ENCODE measurements around the gene PRSS57. TPM values are rescaled to one million over a fixed set of nuclear protein-coding genes. Genes with fewer than 3 reads are reported as not detected.

The PRSS57 gene
- total and polyA plus RNA-seq, 2 of the 13 experiments (the other 11 are each of a cell fraction or from before 2014, with no cell fraction given) = 0.12 TPM; not detected in 1

GRCh38 chr19:720345-721160, 25.3 kb upstream of the PRSS57 start:
- ChIA-PET POLR2A (interaction anchor here (1.0 kb wide), 1 partner anchor 21 kb away, joined by 3 read pairs; no protein-coding TSS in a partner anchor), CTCF (ENCODE audit: low intra/inter-chr PET ratio, low total read pairs) (no interaction called here)
- ATAC-seq = peak; percentile 83
- TF ChIP-seq HNRNPUL1 (IDR thresholded peaks at IDR 0.05; ENCODE audit: low read depth, low read length) = no peak
- no peak for TF ChIP-seq ZSCAN22 (CRISPR knock-in tag; IDR thresholded peaks at IDR 0.05)
- no peak for TF ChIP-seq HDAC2 (CRISPR knock-in tag; IDR thresholded peaks at IDR 0.05)
- no peak for TF ChIP-seq THAP9 (CRISPR knock-in tag; IDR thresholded peaks at IDR 0.05; ENCODE audit: borderline replicate concordance)
- no peak for TF ChIP-seq ATAD3A (CRISPR knock-in tag; IDR thresholded peaks at IDR 0.05)
- TF ChIP-seq HHEX (CRISPR knock-in tag; IDR thresholded peaks at IDR 0.05) = no peak
- TF ChIP-seq ZBTB38 (CRISPR knock-in tag; IDR thresholded peaks at IDR 0.05) = peak; percentile 79; the same call in 1 of the 2 replicates
- no peak for TF ChIP-seq ATF5 (CRISPR knock-in tag; IDR thresholded peaks at IDR 0.05; ENCODE audit: low read depth)
- no peak for TF ChIP-seq MEF2D (CRISPR knock-in tag; IDR thresholded peaks at IDR 0.05)
- TF ChIP-seq ZNF720 (CRISPR knock-in tag; IDR thresholded peaks at IDR 0.05) = no peak
- no peak for TF ChIP-seq ZKSCAN1 (IDR thresholded peaks at IDR 0.05; ENCODE audit: low read length)
- TF ChIP-seq MZF1 (CRISPR knock-in tag; IDR thresholded peaks at IDR 0.05; ENCODE audit: borderline replicate concordance) = no peak
- no peak for TF ChIP-seq HCFC1 (IDR thresholded peaks at IDR 0.05; ENCODE audit: low read depth, low read length)
- TF ChIP-seq MTF2 (CRISPR knock-in tag; IDR thresholded peaks at IDR 0.05; ENCODE audit: borderline replicate concordance) = no peak
- TF ChIP-seq ZNF292 (CRISPR knock-in tag; IDR thresholded peaks at IDR 0.05; ENCODE audit: borderline replicate concordance, low read depth) = 0 out of 2 replicates have a peak, but pooled peaks have one; percentile 40
- TF ChIP-seq ZNF772 (CRISPR knock-in tag; IDR thresholded peaks at IDR 0.05) = no peak
- TF ChIP-seq ZNF260 (CRISPR knock-in tag; IDR thresholded peaks at IDR 0.05; ENCODE audit: borderline replicate concordance, low read depth) = no peak
- TF ChIP-seq RFX5 (IDR thresholded peaks at IDR 0.05; ENCODE audit: low read depth, low read length) = no peak
- no peak for TF ChIP-seq THYN1 (CRISPR knock-in tag; IDR thresholded peaks at IDR 0.05; ENCODE audit: borderline replicate concordance, low read depth)
- TF ChIP-seq IRF1 (CRISPR knock-in tag; IDR thresholded peaks at IDR 0.05; ENCODE audit: low read depth) = no peak

More at GRCh38 chr19:720345-721160, 25.3 kb upstream of the PRSS57 start:
- BruUV-seq (replicated peaks) = no TSS peak
- H3K79me2 ChIP-seq (ENCODE audit: insufficient read depth, low read length) = no peaks in the 10 kb centered on the region
- no peak overlapping the region for H2AFZ ChIP-seq (ENCODE audit: low read length)
- peak overlapping the region; percentile 34 to 61 (median 36); a peak in 3 of 6 replicates for H3K4me3 ChIP-seq (replicated peaks in 1 of 3; ENCODE audit: insufficient read depth in 1 of 3, low read depth in 2 of 3, low read length in 3 of 3)
- H3K27ac ChIP-seq (ENCODE audit: extremely low read length, insufficient read depth, low read length) = peak overlapping the region; percentile 38
- FAIRE-seq (no peak), DNase-seq (ENCODE audit: low spot score) (peak; percentile 41)
- H3K9me3 ChIP-seq (ENCODE audit: low read length) = 0 out of 2 replicates have a peak, but pooled peaks cover under 1% of the 10 kb centered on the region
- 61% methylated on average over 33 of the region's 58 CpGs for WGBS (ENCODE audit: low lambda C conversion rate)
- no peaks in the 10 kb centered on the region for H4K20me1 ChIP-seq (ENCODE audit: insufficient read depth, low read length)
- H3K4me1 ChIP-seq (ENCODE audit: insufficient read depth, low read length) = peaks cover 44% of the 10 kb centered on the region
- peak overlapping the region; percentile 83 for H3K4me2 ChIP-seq (ENCODE audit: low read depth, low read length)
- in situ Hi-C loops (cut with HindIII; ENCODE audit: extremely low pct_ligation_motif_present, low pct_unique_long_range_greater_than_20kb) = no loop called here
- no peaks in the 10 kb centered on the region for H3K27me3 ChIP-seq (ENCODE audit: control insufficient read depth in 1 of 2, insufficient read depth in 2 of 2, low read length in 2 of 2)
- H3K9ac ChIP-seq (ENCODE audit: insufficient read depth, low read depth, low read length) = peak overlapping the region; percentile 59
- H3K36me3 ChIP-seq (replicated peaks in 1 of 2; ENCODE audit: control insufficient read depth in 1 of 2, insufficient read depth in 2 of 2, low read length in 2 of 2) = no peaks in the 10 kb centered on the region
- intact Hi-C loops (cut with micrococcal nuclease; ENCODE audit: unreplicated experiment) = no loop called here

Measured in HepG2 (cell line).